SHP77 (cell line): ENCODE data around the gene MTUS2.

Source experiments
- DNase-seq, 2 experiments: peaks; one replicate each; lab custom pipeline; 2025; lab: John Stamatoyannopoulos, UW

MTUS2 gene

DNA sequence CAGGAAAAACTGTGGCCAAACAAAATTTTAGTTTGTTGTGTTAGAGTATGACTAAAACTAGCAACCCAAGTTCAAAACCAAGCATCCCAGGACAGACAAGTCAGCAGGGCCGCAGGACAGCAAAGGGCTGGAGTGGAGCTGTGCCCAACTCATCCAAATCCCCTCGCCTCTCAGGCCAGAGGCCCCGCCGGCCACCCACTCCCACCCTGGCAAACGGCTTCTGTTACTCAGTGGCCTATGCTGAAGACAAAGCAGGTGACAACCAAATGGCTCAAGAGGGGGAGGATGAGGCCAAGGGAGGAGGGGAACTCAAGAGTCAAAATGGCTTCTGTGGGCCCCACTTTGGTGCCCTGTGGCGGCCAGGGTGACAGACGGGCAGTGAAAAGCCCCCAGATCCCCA is 705.6 kb downstream of the MTUS2 start:
- DNase-seq: no peak

DNA sequence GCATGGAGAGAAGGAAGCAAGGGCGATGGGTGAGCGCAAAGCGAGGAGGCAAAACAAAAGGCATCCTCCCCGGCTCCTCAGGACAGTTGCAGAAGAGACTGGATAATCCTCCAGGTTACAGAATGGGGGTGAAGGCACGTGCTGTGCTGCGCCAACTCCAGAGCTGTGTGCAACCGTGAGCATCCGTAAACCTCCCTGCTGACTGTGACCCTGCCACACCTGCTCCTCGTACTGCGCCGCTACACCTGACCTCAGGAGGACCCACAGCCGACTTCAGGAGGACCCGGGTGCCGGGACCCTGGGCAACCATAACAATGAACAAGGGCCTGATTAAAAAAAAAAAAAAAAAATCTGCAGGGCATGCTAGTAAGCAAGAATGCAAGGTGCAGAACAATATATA is 706.6 kb downstream of the MTUS2 start:
- no peak for DNase-seq

DNA sequence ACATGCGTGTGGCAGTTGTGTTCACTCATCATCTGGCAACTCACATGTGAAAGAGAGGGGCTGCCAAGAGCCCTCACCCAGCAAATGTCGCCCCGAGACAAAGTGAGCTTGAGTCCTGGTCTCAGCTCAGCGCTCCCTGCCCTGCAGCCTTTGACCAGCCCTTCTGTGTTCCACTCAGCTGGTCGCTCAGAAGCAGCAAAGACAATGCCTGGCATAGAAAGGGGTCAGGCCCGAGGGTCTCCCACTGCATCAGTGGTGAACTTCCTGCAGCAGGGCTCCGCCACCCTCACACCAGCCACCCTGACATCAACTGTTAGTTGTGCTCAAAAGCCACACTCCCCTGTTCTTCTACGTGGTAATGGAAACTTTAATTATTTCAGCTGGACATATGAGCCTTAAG is 707.4 kb downstream of the MTUS2 start:
- DNase-seq: no peak

DNA sequence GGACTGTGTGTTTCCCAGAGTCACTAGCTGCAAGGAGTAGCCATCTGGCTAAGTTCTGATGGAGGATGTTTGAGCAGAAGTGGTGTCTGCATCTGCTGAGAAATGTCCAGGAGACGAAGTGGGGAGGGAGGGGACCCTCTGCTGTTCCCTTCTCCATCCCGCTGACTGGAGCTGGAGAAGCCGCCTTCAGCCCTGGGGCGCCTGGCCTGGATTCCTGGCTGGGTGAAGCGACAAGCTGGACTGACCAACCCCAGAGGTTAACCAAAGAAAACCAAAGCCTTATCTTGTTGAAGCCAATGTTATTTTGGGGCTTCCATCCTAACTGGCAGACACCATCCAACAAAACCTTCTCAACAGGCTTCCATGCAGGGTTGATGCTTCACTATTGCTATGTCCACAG is 707.8 kb downstream of the MTUS2 start:
- DNase-seq: no peak

DNA sequence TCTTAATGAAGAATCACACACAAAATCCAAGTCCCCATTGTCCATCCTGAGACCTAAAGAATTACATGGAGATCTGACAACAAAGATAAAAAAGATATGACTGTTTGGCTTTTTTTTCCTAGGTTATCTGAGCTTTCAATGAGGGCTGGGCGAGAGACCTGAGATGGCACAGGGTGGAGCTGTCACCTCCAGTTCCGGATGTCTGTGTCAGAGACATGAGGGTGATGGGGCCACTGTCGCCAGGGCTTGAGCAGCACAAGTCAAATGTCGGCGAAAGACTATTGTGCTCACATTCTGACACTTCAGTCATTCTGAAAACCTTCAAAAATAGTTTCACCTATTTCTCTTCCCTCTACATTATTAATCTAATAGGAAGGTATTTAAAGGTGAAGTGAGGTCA is 709.6 kb downstream of the MTUS2 start:
- DNase-seq: no peak

DNA sequence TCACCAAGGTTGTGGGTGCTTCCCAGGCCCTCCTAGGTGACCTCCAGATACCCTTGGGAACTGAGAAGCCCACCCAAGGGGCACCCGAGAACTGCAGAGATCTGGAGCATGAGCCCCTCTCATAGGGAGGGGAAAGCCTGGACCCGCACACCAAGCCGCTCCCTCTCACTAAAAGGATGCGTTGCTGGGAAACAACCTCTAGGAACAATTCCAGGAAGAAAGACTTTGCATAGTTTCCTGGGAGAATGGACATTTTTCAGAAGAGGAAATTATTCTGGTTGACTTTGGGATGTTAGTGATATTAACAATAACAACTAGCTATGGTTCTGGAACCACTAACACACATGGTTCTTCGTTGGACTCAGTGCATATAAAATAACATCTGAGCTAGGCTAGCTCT is 710.8 kb downstream of the MTUS2 start:
- no peak for DNase-seq

DNA sequence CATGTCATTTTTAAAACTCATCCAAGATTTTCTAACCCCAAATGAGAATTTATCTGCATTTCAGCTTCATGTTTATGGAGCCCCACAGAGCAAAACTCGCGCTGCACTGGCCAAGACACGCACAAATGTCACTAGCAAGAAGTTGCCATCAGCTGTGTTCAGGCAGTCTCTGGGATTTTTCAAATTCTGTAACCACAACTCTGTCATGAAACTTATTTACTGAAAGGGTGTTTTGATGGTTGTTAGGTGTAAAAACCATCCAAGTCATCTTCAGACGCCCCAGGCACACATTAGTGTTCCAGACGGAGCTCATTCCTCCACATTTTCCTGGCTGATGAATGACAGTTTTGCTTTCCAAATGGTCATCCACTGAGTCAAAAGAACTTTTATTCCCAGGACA is 712.0 kb downstream of the MTUS2 start:
- DNase-seq: no peak

DNA sequence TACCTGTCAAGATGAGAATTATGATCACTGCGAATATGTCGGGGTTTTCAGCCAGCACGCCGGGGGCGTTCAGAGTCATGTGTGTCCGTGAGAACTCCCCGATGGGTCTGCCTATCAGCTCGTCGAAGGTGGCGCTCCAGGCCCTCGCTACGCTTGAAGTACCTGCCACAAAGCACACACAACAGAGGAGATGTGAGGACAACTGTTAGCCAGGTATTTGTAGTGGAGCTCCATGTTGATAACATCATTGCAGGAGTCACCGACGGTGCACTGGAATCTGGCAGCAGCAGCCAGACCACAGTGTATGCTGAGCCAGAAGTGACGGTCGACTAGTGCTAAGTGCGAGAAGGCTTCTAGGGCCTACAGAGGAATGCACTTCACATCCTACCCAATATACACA is 712.7 kb downstream of the MTUS2 start:
- no peak for DNase-seq

DNA sequence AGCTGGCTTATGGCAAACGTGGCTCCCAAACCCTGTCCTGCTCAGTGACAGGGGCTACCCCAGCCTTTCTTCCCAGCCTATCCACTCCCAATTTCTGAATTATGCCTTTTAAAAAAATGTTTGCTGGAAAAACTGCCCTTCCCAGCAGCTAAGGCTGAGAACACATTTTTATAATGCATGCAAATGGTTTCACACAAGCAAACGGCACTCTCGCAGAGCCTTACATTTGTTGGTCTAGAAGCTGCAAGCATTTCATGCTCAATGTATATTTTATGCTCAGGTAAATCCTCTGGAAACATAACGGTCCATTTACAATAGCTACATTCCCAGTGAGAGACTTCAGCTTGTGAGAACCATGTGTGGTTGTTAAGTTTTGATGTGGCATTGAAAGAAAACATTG is 713.9 kb downstream of the MTUS2 start:
- no peak for DNase-seq

DNA sequence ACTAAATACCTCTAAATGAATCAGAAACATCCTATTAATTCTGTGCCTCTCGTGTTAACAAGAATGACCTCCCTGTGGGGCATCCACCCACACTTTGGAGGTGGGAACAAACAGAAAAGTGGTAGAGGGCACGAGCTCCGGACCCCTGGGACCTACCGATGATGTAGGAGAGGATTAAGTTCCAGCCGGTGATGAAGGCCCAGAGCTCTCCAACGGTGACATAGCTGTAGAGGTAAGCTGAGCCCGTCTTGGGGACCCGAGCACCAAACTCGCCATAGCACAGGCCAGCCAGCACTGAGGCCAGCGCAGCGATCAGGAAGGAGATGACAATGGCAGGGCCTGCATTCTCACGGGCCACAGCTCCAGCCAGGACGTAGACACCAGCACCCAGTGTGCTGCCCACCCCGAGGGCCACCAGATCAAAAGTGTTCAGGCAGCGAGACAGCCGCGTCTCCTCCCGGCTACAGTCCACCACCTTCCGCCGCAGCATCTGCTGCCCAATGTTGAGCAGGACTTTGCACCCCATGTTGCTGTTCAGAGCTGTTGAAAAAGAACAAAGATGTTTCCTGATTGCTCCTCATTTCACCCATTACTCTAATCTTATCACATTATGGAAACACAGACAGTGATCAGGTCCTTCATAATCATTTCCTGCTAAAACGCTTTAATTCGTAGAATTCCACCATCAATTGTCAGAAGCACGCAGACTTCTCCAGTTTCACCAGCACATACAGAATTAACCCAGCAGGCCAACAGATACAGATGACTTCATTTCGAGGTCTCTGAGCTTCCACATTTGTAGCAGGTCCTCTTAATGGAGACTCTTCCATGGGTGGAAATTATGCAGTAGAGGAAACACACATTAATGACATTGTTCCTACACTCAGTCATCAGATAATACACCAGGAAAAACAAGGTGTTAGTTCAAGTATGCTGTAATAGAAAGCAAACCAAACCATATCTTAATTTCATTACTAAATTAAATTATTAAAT is 715.8 kb downstream of the MTUS2 start:
- no peak for DNase-seq

DNA sequence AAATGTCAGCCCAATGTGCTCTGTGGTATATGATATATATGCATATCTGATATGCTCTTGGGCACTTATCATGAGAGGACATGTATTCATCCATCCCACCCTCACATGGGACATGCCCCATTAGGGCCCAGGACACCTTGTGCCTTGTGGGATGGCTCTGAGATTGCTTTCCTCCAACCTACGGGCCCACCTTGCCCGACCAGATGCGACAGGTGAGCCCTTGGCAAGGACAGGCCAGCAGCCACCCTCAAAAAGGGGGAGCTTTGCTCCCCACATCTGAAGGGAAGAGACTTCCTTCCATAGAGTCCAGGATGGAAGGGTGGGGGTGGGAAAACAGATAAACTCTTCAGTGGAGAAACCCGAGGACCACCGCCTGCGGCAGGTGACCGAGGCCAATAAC is 716.7 kb downstream of the MTUS2 start:
- no peak for DNase-seq

DNA sequence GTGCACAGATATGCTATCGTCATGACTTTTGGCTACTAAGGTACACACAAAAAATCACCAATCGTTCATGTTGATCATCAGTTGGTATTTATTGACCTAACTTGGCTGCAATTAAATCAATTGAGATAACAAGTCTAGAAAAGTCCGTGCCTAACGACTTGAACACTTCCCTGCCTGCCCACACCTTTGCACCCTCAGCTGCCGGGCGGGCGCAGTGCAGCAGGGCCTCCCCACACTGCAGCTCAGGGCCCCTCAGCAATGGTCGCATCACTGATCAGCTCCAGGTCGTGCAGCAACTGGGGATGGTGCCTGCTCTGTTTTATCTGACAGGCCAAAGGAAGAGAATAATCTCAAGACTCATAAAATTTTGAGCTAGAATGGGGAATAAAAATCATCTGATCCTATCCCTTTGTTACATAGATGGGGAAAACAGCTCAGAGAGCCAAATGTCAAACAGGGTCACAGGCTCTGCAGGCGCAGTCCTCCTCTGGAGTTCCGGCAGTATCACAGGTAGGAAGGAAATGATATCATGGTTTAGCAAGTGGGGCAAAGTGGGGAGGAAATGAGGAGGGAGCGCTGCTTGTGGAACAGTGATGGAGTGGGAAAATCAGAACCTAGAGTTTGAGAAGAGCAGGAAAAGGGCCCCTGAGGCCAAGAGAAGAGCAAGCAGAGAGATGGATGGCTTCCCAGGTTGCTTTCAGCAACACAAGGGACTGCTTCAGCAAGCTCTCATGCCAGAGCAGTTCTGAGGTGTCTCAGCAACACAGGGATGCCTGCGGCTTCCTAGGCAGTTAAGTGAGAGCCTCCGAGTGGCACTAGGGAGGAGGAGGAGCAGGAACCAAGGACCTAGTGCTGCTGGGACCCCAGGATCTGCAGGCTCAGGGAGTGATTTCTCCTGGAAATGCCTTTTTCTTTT is 717.9 kb downstream of the MTUS2 start:
- DNase-seq: no peak

DNA sequence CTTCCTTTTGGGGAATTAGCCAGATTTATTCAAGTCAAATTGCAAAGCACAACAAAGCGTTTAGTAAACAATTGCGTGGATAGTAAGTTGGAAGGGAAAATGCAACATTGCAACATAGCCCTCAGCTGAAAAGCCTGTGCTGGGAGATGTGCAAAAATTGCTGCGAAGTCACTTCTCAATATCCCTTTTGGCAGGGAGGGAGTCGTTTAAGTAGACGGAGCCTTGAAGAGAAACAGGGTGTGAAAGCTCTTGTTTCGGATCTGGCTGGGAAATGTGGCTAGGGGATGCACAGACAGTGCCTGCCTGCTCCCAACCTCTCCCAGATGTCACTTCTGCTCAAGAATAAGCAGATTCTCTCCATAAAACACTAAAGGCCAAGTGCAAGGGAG is 718.5 kb downstream of the MTUS2 start:
- DNase-seq: no peak

DNA sequence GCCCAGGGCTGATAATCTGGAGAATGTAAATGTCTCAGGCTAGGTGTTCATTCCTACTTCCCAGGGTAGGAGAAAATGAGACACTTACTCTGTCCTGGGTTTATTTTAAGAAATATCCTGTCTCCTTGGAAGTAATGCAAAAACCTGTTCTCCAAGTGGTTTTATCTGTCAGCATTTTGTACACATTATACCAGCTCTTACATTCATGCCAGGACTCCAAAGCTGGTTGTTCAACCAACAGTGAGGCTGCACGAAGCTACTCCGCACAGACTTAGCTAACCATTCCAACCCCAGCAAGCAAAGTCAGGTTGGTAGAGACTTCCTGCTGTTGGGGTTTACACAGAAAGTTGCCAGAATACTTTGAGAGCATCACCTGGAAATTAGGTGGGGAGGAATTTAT is 719.7 kb downstream of the MTUS2 start:
- DNase-seq: no peak

DNA sequence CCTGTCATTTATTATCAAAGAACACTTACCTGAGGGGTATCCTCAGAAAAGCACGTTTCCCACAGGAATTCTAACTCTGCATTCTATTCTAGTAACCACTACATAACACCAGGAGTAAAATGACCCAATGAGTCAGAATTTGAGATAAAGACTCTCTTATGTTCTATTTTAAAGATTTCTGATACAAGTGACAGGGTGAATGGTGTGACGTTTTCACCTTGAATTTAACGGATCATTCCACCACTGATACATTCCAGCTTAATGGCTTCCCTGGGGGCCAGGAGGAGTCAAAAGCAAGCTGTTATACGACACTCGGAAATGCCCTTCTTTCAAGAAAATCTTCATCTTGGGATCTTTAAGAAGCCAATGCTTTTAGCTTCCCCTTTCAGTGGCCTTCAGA is 720.2 kb downstream of the MTUS2 start:
- DNase-seq: no peak

DNA sequence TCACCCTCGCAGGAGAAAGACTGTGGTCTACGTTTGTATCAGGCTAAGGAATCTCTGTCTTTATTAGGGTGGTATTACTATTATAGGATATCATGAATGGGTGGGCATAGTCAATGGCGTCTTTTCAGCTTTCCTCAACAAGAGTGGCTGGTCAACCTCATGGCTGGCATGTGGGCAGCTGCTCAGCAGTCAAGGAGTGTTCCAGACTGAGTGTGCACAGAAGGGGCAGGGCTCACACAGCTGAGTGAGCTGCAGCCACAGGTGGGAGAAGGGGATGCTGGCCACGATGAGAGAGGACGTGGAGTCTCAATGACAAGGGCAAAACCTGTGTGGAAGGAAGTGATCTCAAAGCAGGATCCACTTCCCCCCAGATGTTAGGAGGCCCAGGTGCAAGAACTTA is 720.7 kb downstream of the MTUS2 start:
- DNase-seq: no peak

DNA sequence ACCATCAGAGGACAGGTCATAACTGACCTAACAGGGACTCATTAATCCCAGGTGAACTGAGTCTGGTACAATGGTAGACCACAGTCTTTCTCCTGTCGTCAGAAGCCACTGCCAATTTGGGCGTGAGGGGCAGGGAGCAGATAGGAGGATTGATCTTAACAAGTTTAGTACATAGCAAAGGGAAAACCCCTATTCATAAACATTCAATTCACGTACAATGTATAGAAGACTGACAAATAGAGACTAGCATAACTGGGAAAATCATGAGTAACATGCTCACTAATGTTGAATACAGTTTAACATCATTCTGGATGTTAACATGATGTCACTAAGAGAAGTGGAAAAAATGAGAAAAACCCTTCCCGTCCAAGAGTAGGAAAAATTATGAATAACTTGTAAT is 721.3 kb downstream of the MTUS2 start:
- no peak for DNase-seq

DNA sequence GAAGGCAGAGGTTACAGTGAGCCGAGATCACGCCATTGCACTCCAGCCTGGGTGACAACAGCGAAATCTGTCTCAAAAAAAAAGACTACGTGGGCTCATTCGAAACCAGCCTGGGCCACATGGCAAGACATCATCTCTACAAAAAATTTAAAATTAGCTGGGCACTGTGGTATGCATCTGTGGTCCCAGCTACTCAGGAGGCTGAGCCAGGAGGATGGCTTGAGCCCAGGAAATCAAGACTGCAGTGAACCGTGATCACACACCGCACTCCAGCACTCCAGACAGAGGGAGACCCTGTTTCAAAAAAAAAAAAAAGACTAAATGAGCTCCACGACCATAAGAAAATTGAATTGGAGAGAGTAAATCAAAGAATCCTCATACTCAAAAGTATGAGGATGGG is 722.2 kb downstream of the MTUS2 start:
- DNase-seq: no peak

DNA sequence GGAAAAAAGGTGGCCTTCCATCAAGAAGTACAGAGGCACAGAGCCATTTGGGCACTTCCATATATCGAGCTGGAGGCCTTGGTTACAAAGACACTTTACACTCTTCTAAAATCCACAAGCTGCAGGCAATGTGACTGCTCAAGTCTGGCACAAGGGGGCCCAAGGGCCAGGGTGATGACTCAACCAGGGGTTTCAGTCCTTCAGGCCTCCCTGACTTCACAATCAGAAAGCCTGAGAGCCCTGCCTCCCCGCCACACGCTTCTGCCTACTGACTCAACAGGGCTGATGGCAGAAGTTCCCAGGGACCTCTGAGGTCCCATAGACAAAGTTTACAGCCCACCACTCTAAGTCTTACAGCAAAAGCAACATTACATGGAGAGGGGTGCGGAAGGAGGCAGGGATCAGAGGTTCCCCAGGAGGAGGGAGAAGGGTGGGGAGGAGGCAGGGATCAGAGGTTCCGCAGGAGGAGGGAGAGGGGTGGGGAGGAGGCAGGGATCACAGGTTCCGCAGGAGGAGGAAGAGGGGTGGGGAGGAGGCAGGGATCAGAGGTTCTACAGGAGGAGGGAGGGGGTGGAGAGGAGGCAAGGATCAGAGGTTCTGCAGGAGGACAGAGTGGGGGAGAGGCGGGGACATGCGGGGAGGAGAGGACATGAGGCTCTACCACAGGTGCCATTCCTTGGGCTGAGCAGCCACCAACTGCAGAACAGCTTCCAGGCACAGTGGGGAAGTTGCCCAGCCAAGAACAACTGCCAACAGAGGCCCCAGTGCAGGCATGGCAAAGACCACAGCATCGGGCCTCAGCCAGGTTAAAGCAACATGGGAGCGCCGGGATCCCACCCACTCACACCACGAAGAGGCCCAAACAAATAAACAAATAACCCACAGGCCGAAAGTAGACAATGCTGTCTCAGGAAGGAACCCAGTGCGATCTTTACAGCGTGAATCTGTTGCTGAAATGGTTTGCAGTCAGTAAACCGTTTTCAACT is 723.4 kb downstream of the MTUS2 start:
- no peak for DNase-seq

DNA sequence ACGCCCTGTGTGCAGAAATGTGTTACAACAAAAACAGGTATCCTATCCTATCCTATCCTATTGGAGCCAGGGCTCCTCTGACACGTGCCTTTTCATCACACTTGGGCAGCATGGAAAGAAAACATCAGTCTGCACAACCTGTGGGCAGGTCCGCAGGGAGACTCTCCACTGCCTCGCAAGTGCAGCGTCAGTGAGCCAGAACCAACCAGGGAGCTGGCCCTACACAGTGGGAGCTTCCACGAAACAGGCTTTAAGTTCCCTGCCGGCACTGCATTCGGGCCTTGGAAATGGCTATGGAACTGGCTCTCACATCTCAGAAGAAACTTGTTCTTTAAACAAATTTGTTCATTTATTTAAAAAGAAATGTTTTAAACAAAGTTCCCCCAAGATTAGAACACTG is 725.8 kb downstream of the MTUS2 start:
- DNase-seq: no peak

DNA sequence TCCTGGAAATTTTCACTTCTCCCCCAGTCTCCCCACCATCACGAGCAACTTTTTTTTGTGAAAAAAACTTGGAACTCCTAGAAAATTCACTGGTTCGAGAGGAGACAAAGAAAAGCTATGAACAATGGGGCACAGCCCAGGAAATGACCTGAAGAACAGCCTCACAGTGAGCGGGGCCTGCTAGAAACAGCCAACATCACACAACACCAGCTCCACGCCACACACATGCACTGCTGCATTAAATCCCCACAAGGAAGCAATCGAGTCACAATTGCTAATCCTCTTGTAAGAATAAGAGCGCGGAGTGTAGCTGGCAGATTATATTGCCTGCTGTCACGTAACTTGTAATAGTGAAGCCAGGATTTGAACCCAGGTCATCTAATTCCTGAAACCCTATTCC is 726.5 kb downstream of the MTUS2 start:
- no peak for DNase-seq

DNA sequence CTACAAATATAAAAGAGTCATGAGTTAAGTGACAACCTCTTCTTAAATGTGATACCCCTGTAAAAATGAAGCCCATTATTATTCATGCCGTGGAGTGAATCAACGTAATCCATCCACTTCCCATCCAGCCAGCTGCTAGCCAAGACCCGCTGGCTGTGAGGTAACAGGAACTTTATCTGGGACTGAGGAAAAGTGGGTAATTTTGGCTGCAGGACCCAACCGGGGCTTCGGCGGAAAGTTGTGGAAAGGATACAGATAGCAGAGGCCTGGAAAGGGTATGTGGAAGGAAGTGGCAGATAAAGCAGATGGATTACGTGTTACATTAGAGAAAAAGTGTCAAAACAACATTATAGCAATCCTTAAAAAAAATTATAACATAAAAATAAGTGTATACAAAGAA is 727.0 kb downstream of the MTUS2 start:
- DNase-seq: no peak
